ENCODE data around the gene OBSCN. TPM values are rescaled to one million over a fixed set of nuclear protein-coding genes. Genes with fewer than 3 reads are reported as not detected.

Gene OBSCN
- total and polyA plus RNA-seq, 10 of the 15 experiments (the other 5 are each of a cell fraction or from before 2014, with no cell fraction given): 0.01 to 0.36 (median 0.08) TPM; not detected in 2

DNA sequence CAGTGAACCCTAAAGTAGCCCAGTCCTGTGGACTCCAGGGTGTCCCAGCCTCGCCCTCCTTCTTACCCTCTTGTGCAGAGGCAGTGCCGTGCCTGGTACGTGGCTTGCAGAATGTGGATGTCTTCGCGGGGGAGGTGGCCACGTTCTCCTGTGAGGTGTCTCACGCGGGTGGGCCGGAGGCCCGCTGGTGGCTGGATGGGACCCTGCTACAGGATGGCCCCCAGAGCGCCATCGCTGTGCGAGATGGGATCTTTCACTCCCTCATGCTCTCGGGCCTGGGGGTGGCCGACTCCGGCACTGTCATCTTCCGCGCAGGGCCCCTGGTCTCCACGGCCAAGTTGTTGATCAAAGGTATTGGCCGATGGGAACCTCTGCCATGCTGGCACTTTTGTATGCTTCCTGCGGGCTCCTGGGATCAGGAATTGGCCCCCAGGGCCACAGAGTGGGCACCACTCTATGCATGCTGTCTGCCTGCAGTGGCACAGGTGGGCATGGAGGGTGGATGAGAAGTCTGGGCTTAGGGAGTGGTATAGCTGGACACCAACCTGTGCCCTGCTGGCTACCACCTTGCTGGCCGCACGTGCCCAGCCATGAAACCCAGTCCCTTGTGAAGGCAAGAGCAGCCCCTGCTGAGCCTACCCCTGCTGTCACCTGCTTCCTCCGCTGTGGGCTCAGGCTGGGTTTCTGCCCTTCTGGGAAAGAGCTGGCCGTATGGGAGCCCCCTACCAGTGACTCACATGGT lies 105.9 kb downstream of the OBSCN start:
- intact Hi-C loops (cut with micrococcal nuclease; ENCODE audit: unreplicated experiment) (no loop called here), in situ Hi-C loops (cut with MboI) (no loop called here)
- SMC1A ChIA-PET (ENCODE audit: uncharacterized antibody, unreplicated experiment): no interaction called here
- TF ChIP-seq POU2F2 (IDR thresholded peaks at IDR 0.05; ENCODE audit: borderline replicate concordance, low read depth, low read length) (no peak), E2F4 (IDR thresholded peaks at IDR 0.05; ENCODE audit: low read depth, low read length) (no peak), NR2C2 (IDR thresholded peaks at IDR 0.05; ENCODE audit: borderline replicate concordance, control insufficient read depth, insufficient read length, low read depth) (no peak), BCL3 (IDR thresholded peaks at IDR 0.05; ENCODE audit: borderline replicate concordance, insufficient read depth, low read depth, low read length, poor library complexity, severe bottlenecking) (no peak), SRF (IDR thresholded peaks at IDR 0.05; ENCODE audit: low read depth in 2 of 2, low read length in 2 of 2) (no peak), ZNF384 (IDR thresholded peaks at IDR 0.05; ENCODE audit: borderline replicate concordance, low read depth, low read length) (no peak), HDAC2 (IDR thresholded peaks at IDR 0.05) (no peak)
- TF ChIP-seq, protein P1, sequence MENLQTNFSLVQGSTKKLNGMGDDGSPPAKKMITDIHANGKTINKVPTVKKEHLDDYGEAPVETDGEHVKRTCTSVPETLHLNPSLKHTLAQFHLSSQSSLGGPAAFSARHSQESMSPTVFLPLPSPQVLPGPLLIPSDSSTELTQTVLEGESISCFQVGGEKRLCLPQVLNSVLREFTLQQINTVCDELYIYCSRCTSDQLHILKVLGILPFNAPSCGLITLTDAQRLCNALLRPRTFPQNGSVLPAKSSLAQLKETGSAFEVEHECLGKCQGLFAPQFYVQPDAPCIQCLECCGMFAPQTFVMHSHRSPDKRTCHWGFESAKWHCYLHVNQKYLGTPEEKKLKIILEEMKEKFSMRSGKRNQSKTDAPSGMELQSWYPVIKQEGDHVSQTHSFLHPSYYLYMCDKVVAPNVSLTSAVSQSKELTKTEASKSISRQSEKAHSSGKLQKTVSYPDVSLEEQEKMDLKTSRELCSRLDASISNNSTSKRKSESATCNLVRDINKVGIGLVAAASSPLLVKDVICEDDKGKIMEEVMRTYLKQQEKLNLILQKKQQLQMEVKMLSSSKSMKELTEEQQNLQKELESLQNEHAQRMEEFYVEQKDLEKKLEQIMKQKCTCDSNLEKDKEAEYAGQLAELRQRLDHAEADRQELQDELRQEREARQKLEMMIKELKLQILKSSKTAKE (IDR thresholded peaks at IDR 0.05; ENCODE audit: low read depth, poor library complexity, severe bottlenecking): no peak
- TF ChIP-seq, protein P2, sequence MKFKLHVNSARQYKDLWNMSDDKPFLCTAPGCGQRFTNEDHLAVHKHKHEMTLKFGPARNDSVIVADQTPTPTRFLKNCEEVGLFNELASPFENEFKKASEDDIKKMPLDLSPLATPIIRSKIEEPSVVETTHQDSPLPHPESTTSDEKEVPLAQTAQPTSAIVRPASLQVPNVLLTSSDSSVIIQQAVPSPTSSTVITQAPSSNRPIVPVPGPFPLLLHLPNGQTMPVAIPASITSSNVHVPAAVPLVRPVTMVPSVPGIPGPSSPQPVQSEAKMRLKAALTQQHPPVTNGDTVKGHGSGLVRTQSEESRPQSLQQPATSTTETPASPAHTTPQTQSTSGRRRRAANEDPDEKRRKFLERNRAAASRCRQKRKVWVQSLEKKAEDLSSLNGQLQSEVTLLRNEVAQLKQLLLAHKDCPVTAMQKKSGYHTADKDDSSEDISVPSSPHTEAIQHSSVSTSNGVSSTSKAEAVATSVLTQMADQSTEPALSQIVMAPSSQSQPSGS (IDR thresholded peaks at IDR 0.05; ENCODE audit: low read length): no peak
- Histone ChIP-seq H3K9me3 (replicated peaks; ENCODE audit: control insufficient read depth, insufficient read depth, low read length) (peaks cover 7% of the 10 kb centered on the region; the same call in 1 of the 3 replicates), H3K27ac (ENCODE audit: control insufficient read depth, insufficient read depth) (no peak overlapping the region), H3K4me1 (ENCODE audit: control insufficient read depth, insufficient read depth, low read length) (no peaks in the 10 kb centered on the region), H3K79me2 (ENCODE audit: control insufficient read depth, insufficient read depth, low read length) (no peaks in the 10 kb centered on the region), H3K27me3 (replicated peaks in 1 of 2; ENCODE audit: control insufficient read depth in 2 of 2, insufficient read depth in 2 of 2, low read length in 1 of 2) (no peaks in the 10 kb centered on the region), H3K4me3 (no peak overlapping the region), H4K20me1 (ENCODE audit: control insufficient read depth, insufficient read depth) (no peaks in the 10 kb centered on the region), H3K36me3 (ENCODE audit: control insufficient read depth in 2 of 2, insufficient read depth in 2 of 2, low read length in 1 of 2) (no peaks in the 10 kb centered on the region), H3K4me2 (ENCODE audit: control insufficient read depth, insufficient read depth) (no peak overlapping the region), H3K9ac (ENCODE audit: control insufficient read depth, insufficient read depth, low read length) (no peak overlapping the region), H2AFZ (ENCODE audit: control insufficient read depth, low read depth, low read length) (no peak overlapping the region)
- ATAC-seq: no peak
- RAD21 ChIA-PET (ENCODE audit: unreplicated experiment): no interaction called here
- no peak for FAIRE-seq
- no peak for DNase-seq (ENCODE audit: low read depth, low spot score)
- no TSS peak for BruUV-seq (replicated peaks)
- CTCF ChIA-PET: no interaction called here
- POLR2A ChIA-PET: no interaction called here
- 70% methylated on average over 25 of the region's 25 CpGs for WGBS (ENCODE audit: insufficient coverage, insufficient replicate concordance, low lambda C conversion rate, missing lambda C conversion rate)
